ENCODE measurements around the gene MAST2.

GRCh38 chr1:46026531-46026930 lies 223.1 kb downstream of the MAST2 start:
- no peak for TF ChIP-seq POLR2A (IDR thresholded peaks at IDR 0.05)
- TF ChIP-seq, protein P1, sequence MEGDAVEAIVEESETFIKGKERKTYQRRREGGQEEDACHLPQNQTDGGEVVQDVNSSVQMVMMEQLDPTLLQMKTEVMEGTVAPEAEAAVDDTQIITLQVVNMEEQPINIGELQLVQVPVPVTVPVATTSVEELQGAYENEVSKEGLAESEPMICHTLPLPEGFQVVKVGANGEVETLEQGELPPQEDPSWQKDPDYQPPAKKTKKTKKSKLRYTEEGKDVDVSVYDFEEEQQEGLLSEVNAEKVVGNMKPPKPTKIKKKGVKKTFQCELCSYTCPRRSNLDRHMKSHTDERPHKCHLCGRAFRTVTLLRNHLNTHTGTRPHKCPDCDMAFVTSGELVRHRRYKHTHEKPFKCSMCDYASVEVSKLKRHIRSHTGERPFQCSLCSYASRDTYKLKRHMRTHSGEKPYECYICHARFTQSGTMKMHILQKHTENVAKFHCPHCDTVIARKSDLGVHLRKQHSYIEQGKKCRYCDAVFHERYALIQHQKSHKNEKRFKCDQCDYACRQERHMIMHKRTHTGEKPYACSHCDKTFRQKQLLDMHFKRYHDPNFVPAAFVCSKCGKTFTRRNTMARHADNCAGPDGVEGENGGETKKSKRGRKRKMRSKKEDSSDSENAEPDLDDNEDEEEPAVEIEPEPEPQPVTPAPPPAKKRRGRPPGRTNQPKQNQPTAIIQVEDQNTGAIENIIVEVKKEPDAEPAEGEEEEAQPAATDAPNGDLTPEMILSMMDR (IDR thresholded peaks at IDR 0.05), result no peak
- no peak for TF ChIP-seq POLR2AphosphoS5 (IDR thresholded peaks at IDR 0.05)
